Diencephalon (tissue), 1 donor: ENCODE results near the gene GP1BA. TPM values are rescaled to one million over a fixed set of nuclear protein-coding genes. Genes with fewer than 3 reads are reported as not detected.

ENCODE experiments used
- small RNA-seq: library from RNA; depleted of rRNA; stranded (forward); fragments of <200 nt; gene quantifications from one replicate; pipeline ENCODE3, GENCODE V24; 2014
- total RNA-seq: library from RNA; depleted of rRNA; stranded (reverse); fragments of >200 nt; gene quantifications from one replicate; pipeline ENCODE4 v1.2.3, GENCODE V29; 2014

Gene GP1BA
- total RNA-seq, result not detected

GRCh38 chr17:4931963-4932362 lies at the start of gene GP1BA:
TSS of gene GP1BA (plus strand) at chr17:4932277. CDS start at chr17:4932605, 328 bp downstream.

DNA sequence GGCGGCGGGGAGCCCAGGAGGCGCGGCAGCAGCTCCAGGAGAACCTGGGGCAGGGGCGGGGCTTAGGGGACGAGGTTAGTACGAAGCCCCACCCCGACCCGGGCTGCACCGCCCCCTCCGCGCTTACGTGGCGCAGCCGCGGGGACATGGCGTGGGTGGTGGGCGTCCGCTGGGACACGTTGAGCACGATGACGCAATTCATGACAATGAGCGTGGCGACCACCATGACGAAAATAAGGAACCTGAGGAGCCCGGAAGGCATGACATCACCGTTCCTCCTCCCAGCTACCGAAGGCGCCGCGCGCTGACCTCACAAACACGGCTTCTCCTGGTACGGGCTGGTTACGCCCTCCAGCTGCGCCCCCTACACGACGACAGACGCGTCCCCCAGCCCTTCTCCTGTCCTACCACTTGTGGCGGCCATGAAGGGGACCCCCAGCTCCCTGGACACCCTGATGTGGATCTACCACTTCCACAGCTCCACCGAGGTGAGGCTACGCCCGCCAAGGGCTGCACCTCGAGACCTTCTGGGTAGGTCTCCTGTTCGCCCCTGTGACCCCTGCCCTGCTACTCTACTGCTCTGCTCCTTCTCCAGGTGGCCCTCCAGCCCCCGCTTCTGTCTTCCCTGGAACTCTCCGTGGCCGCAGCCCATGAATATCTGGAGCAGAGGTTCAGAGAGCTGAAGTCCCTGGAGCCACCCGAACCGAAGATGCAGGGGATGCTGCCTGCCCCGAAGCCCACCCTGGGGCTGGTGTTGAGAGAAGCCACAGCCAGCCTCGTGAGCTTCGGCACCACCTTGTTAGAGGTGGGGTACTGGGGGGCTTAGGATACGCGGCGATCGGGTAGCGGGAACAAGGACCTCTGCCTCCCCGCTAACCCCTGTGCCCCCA lies 32.5 kb upstream of the GP1BA start, which contains the start of gene C17orf107:
TSS of gene C17orf107 (plus strand) at position 196 of the 890 bp plus-strand sequence. CDS start at position 423, 227 bp downstream.

DNA sequence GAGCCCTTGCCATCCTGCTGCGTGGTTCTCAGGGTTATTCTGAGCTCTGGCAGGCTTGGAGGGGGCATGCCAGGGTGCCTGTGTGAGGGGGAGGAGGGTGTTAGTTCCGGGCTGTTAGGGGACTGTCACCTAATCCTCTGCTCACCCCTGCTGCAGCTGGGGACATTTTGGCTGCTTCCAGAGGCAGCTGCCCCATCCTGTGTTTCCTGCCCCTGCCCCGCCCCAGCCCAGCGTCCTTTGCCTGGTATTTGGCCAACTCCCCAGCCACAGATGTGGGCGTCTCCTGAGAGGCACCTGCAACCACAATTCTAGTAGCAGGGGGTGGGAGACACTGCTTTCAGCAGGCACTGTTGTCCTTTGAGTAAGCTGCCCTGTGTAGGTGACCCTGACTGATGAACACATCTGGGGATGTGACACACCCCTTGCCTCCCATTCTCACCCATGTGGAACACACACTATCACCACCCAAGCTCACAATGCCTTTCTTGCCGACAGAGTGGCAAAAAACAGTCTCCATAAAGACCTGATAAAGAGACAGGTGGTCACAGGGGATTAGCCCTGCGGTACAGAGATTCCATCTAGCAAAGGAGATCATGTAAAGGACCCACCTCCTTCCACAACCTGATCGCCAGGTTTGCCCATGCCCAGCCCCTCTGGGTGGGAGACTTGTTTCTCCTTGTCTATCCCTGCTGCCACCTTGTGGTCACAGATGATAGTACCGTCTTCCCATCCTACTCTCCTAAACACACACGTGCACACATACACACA lies 28.8 kb upstream of the GP1BA start, which contains the start of gene CHRNE:
TSS of gene CHRNE (minus strand) at position 48 of the 768 bp plus-strand sequence. CDS start at position 13, 35 bp downstream.

DNA sequence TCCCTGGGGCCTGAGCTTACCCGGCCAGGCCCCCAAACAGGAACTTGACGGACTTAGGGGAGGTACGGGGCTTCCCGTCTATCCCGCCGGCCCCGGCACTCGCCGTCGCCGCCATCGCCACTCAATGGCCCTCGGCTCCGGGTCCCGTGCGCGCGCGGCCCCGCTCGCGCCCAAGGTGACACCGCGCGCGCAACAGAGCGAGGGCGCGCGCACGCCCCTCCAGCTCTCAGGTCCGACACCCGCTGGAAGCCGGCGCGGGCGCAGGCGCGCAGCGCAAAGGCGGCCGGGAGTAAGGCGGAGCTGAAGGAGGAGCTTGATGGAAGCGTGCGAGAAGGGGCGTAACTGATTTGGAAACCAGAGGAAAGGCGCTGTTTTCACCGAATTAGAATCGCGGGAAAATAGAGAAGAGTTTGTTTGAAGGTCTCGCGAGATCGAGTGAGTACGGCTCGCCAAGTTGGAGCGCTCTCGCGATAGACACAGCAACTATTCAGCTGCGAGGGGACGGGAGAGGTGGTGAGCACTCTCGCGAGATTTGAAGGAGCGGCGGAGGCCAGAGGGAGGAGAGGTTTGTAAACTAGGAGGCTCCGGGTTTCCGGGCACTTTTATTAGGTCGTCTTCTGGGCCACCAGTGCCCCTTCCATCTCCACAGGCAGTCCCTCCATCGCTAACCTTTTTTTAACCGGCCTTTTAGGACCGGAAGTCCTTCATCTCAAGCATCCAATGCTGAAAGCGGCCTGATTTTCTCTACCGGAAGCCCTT lies 7.9 kb downstream of the GP1BA start, which contains the start of the genes RNF167 and SLC25A11:
TSS of gene RNF167 (plus strand) at position 473 of the 759 bp plus-strand sequence. CDS start 642 bp downstream, outside the sequence.
TSS of gene SLC25A11 (minus strand) at position 251 of the 759 bp plus-strand sequence. CDS start at position 115, 136 bp downstream.

DNA sequence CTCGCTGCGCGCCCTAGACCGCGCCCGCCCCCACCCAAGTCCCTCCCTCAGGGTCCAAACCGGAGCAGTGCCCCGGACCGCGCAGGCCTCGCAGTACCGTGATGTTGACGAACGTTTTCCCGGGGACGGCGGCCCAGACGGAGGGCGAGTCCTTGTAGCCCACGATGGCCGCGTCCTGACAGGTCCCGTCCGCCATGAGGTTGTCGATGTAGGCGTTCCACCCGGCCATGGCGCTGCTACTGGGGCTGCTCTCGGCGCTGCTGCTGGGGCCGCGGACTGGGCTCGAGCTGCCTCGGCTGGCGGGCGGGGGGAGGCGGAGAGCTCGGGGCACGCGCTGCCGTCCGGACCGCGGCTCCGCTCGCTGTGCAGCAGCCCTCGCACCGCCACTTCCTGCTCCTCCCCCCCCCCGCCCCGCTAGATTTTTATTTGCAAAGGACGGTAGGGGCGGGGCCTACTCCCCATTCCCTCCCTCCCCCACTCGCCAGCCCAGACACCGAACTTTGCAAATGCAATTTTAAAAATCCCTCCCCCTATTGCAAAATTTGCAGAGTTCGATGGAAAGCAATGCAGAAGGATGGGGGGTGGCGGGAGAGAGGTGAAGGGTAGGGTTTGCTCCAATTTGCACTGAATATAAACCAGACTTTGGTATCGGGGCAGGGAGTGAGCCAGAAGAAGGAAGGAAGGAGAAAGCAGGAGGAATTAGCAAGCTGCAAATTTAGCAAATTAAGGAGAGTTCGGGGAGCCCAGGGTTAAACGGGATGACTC lies 16.3 kb downstream of the GP1BA start, which contains the start of gene PFN1:
TSS of gene PFN1 (minus strand) at position 365 of the 765 bp plus-strand sequence. CDS start at position 229, 136 bp downstream.

DNA sequence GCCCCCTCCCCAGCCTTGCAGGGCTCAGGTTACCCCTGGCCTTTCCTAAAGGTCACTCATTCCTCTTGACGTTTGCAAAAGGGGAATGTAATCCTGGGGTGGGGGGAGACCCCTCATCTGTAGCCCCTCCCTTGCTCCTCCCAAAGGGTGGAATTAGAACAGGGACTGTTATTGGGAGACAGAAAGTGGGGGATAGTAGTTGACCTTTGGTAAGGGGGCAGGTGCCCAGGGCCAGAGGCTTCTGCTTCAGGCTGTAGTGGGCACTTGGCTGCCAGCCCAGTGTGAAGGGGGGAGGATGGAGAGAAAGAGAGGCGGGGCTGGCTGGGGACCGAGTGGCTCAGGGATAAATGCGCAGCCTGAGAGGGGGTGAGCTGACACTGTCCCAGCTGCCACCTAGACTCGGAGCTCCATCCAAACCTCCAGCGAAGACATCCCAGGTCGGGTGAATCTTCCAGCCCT lies 18.7 kb downstream of the GP1BA start, which contains the start of gene ENO3:
TSS of gene ENO3 (plus strand) at position 374 of the 459 bp plus-strand sequence. CDS start 711 bp downstream, outside the sequence.

GRCh38 chr17:4967539-4968485 lies 35.7 kb downstream of the GP1BA start, which contains the start of gene SPAG7:
TSS of gene SPAG7 (minus strand) at chr17:4967817. CDS start at chr17:4967804, 13 bp downstream.

Small RNA genes lying within 50 kb of the gene (small RNA-seq; reads per million reads assigned to genes)
- gene MIR6864 (0.26 reads per million, percentile 9 among the genes with 10 or more reads in this experiment), gene MIR6865 (not detected)

Other genes starting within 250 kb of the GP1BA start
- gene PELP1, start 228.1 kb upstream of the GP1BA start, total RNA-seq, result 31.1 TPM
- 16.4 TPM for gene ARRB2, start 221.6 kb upstream of the GP1BA start, total RNA-seq
- 8.3 TPM for gene MED11, start 200.8 kb upstream of the GP1BA start, total RNA-seq
- gene ZMYND15, start 192.4 kb upstream of the GP1BA start, total RNA-seq, result 0.23 TPM
- 1.8 TPM for gene CXCL16, start 192.3 kb upstream of the GP1BA start, total RNA-seq
- not detected for gene TM4SF5, start 160.4 kb upstream of the GP1BA start, total RNA-seq
- gene VMO1, start 145.9 kb upstream of the GP1BA start, total RNA-seq, result 0.69 TPM
- not detected for gene GLTPD2, start 143.3 kb upstream of the GP1BA start, total RNA-seq
- gene PSMB6, start 136.1 kb upstream of the GP1BA start, total RNA-seq, result 111 TPM
- gene PLD2, start 125.1 kb upstream of the GP1BA start, total RNA-seq, result 10.8 TPM
- 29.3 TPM for gene MINK1, start 98.9 kb upstream of the GP1BA start, total RNA-seq
- gene C17orf107, start 32.7 kb upstream of the GP1BA start, total RNA-seq, result 3.0 TPM
- gene CHRNE, start 29.2 kb upstream of the GP1BA start, total RNA-seq, result 0.46 TPM
- 51.2 TPM for gene SLC25A11, start 7.8 kb downstream of the GP1BA start, total RNA-seq
- 25.8 TPM for gene RNF167, start 8.0 kb downstream of the GP1BA start, total RNA-seq
- 78.0 TPM for gene PFN1, start 16.3 kb downstream of the GP1BA start, total RNA-seq
- gene ENO3, start 18.8 kb downstream of the GP1BA start, total RNA-seq, result 1.8 TPM
- 40.4 TPM for gene SPAG7, start 35.5 kb downstream of the GP1BA start, total RNA-seq
- gene CAMTA2, start 55.4 kb downstream of the GP1BA start, total RNA-seq, result 11.8 TPM
- gene INCA1, start 65.2 kb downstream of the GP1BA start, total RNA-seq, result 0.69 TPM
- 13.8 TPM for gene KIF1C, start 65.7 kb downstream of the GP1BA start, total RNA-seq
- gene SLC52A1, start 103.1 kb downstream of the GP1BA start, total RNA-seq, result not detected
- gene ZFP3, start 146.2 kb downstream of the GP1BA start, total RNA-seq, result 15.7 TPM
- 14.3 TPM for gene ZNF232, start 179.6 kb downstream of the GP1BA start, total RNA-seq
- 0.23 TPM for gene USP6, start 183.8 kb downstream of the GP1BA start, total RNA-seq